Omental fat pad (tissue), 4 donors: ENCODE results near the gene CREB5. TPM values are rescaled to one million over a fixed set of nuclear protein-coding genes. Genes with fewer than 3 reads are reported as not detected.

Experiments
- ATAC-seq: fragments of 150-250 bp; one replicate; pipeline ENCODE4 v1.9.1; 2016; ENCODE audit warnings: mild to moderate bottlenecking, moderate library complexity; ENCODE audit not compliant: low FRiP score
- DNase-seq: peaks from one replicate; pipeline ENCODE4 v3.0.0-alpha.2; 2019; ENCODE audit warnings: low spot score
- total RNA-seq, 4 donors: library from RNA; depleted of rRNA; stranded (reverse); fragments of >200 nt; gene quantifications; one replicate each; pipeline ENCODE4 v1.1.0, GENCODE V29; 2016
- TF ChIP-seq, protein P1 (sequence below), 3 donors: fragments of 450-650 bp; IDR thresholded peaks; one replicate each; pipeline ENCODE4 v1.5.1; 2016 to 2017; ENCODE audit warnings: antibody characterized with exemption in 3 of 3, mild to moderate bottlenecking in 3 of 3, moderate library complexity in 2 of 3

The CREB5 gene
- total RNA-seq, 4 donors from 2014 or later: 27.9 to 87.0 (median 42.9) TPM

DNA sequence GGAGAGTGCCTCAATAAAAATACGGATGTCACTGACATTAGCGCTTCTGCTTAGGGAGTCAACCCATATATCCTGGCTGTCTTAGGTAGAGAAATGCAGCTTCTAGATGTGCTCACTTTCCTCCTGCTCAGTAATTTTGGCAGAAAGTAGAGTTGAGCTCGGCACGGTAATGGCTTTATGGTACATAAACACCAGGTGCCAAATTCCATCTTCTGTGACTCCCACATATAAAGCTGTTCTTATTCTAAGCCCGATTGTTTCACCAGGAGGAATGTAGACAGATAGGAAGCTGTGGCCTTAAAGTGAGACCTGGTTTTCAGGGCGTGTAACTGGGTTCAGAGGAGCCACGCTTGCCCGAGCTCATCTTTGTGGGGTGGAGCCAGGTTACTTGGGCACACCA, 143.7 kb downstream of the CREB5 start:
- ATAC-seq: no peak
- DNase-seq: no peak
- TF ChIP-seq, protein P1, sequence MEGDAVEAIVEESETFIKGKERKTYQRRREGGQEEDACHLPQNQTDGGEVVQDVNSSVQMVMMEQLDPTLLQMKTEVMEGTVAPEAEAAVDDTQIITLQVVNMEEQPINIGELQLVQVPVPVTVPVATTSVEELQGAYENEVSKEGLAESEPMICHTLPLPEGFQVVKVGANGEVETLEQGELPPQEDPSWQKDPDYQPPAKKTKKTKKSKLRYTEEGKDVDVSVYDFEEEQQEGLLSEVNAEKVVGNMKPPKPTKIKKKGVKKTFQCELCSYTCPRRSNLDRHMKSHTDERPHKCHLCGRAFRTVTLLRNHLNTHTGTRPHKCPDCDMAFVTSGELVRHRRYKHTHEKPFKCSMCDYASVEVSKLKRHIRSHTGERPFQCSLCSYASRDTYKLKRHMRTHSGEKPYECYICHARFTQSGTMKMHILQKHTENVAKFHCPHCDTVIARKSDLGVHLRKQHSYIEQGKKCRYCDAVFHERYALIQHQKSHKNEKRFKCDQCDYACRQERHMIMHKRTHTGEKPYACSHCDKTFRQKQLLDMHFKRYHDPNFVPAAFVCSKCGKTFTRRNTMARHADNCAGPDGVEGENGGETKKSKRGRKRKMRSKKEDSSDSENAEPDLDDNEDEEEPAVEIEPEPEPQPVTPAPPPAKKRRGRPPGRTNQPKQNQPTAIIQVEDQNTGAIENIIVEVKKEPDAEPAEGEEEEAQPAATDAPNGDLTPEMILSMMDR (IDR thresholded peaks at IDR 0.05): no peak

DNA sequence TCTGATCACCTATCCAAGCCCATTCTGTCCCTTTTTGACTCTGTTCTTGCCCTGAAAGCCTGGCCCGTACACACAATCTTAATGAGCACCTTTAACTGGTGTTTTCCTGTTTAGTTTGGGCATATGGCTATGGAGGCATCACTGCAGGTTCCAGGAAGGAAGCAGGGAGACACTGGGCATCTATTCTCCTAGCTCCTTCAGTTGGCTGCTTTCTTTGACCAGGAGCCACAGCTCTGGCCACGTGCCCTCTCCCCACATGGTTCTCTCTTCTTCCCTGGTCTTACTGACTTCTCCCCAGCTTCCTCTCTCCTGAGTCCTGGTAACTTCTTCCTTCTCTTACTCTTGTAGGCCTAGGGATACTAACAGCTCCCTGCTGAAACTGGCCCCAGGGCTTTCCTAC, 144.4 kb downstream of the CREB5 start:
- no peak for DNase-seq
- TF ChIP-seq, protein P1 (IDR thresholded peaks at IDR 0.05): no peak
- ATAC-seq: no peak

DNA sequence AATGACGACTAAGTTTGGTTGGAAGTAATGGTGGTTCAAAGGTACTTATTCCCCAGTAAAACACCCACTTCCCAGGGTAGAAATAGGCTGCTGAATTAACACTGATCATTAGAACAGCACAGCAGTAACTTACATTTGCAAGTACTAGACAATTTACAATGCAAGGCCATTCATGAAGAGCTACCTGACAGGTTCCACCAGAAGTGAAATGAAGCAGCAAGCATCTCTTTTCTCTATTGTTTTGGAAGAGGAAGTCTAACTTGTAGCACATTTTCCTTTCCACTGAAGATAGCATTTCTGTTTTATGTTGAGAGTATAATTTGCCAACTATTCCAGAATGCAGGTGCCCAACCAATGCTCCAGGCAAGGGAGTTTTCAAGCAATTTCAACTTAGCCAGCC, 145.9 kb downstream of the CREB5 start:
- no peak for DNase-seq
- no peak for ATAC-seq
- TF ChIP-seq, protein P1 (IDR thresholded peaks at IDR 0.05): no peak

DNA sequence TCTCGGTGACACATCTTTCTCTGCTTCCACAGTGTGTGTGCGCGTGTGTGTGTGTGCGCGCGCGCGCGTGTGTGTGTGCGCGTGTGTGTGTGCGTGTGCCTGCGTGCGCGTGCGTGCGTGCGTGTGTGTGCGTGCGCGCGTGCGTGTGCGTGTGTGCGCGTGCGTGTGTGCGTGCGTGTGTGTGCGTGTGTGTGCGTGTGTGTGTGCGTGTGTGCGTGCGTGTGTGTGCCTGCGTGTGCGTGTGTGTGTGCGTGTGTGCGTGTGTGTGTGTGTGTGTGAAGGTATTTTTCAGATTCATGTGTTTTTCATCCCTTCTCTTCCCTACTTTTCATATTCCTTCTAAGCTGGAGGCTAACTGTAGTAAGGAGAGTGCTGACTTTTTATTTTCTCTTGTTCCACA, 148.4 kb downstream of the CREB5 start:
- ATAC-seq: no peak
- DNase-seq: no peak
- TF ChIP-seq, protein P1 (IDR thresholded peaks at IDR 0.05): no peak

DNA sequence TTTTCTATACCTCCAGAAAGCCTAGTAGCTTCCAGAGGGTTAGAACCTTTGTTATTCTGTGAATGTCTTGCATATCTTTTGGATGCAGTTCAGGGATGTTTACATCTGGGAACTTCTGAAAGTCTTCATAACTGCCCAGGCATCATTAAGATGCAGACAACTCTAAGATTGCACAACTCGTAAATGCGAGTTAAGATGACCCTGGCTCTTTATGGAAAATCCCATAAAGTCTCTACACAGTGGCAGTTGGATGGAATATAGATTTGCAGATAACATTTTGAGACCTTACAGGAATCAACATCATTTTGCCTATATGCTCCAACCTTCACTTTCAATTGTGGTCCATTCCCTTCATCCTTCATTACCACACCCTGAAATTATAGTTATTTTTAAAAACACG, 151.7 kb downstream of the CREB5 start:
- TF ChIP-seq, protein P1 (IDR thresholded peaks at IDR 0.05): no peak
- ATAC-seq: no peak
- DNase-seq: no peak

DNA sequence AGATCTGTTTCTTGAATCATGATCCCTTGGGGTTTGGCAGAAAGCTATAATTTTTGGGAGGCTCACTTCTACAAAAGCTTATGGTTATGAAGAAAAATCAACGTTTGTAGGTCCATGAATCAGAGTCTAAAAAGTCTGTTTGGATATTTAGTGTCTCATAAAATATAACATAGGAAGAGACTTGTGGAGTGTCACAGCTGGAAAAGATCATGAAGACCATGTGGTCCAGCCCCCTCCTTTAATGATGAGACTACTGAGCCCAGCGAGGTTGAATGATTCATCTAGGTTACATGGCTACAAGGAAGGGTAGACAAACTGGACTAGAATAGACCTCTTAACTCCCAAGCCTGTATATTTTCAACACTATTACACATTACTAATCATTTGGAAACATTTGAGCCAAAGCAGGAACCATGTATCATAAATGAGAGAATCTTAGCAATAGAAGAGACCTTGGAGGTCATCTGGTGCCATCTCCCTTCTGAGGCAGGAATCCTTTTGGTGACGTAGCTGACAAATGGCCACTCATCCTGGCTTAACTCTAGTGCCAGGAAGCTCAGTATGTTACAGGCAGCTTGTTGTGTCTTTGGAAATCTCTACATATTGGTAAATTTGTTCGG, 152.5 kb downstream of the CREB5 start:
- ATAC-seq: no peak
- TF ChIP-seq, protein P1 (IDR thresholded peaks at IDR 0.05): no peak
- no peak for DNase-seq

DNA sequence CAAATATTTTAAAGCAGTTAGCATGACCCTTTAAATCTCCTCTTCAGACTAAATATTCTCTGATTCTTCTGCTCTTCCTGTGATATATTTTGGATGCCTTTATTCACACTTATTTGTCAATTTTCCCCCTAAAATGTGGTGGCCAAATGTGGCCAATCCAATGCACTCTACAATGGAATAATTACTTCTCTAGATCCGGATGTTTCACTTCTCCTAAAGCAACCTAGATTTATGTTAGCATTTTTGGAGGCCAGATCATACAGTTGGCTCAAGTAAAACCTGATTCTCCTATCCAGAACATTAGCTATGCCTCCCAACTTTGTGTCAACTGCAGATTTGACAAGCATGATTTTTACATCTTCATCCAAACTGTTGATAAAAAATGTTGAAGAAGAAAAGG, 153.7 kb downstream of the CREB5 start:
- TF ChIP-seq, protein P1 (IDR thresholded peaks at IDR 0.05): no peak
- DNase-seq (no peak), ATAC-seq (no peak)
